ENCODE measurements around the gene TGFBRAP1.
A peak's percentile ranks its signal among the peaks of the same experiment; 100 is the strongest.

Gene TGFBRAP1

DNA sequence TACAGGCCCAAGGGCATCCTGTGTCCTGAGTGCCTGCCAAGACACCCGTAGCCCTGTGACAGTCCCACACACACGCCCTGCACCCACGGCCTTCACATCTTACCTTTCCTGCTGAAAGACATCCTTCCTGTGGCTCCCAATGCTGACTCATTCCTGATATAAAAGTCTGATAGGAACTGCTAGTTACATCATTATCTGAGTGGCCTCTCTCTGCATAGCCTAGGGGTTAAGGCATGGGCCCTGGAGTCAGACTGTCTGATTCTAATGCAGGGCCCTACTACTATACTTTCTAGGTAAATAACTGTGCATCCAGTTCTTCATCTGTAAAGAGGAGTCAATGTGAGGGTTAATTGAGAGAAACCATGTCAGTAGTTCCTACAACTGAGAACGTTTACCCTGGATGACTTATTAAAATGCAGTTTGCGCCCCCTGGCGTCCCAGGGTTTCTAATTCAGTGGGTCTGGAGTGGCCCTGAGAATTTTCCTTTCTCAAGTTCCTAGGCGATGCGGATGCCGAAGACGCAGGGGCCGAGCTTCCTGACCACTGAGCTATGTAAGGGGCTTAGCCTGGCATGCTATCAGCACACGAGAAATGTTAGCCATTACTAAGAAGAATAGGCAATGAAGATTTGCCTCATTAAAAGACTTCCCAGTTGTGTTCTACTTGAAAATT lies 94.0 kb downstream of the TGFBRAP1 start:
- DNase-seq (ENCODE audit: low read depth): peak; percentile 86
- H3K4me3 ChIP-seq (replicated peaks; ENCODE audit: low read depth, low read length): no peak overlapping the region
- TF ChIP-seq, protein P1, sequence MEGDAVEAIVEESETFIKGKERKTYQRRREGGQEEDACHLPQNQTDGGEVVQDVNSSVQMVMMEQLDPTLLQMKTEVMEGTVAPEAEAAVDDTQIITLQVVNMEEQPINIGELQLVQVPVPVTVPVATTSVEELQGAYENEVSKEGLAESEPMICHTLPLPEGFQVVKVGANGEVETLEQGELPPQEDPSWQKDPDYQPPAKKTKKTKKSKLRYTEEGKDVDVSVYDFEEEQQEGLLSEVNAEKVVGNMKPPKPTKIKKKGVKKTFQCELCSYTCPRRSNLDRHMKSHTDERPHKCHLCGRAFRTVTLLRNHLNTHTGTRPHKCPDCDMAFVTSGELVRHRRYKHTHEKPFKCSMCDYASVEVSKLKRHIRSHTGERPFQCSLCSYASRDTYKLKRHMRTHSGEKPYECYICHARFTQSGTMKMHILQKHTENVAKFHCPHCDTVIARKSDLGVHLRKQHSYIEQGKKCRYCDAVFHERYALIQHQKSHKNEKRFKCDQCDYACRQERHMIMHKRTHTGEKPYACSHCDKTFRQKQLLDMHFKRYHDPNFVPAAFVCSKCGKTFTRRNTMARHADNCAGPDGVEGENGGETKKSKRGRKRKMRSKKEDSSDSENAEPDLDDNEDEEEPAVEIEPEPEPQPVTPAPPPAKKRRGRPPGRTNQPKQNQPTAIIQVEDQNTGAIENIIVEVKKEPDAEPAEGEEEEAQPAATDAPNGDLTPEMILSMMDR (IDR thresholded peaks at IDR 0.05; ENCODE audit: low read length, missing control alignments): peak; percentile 76

DNA sequence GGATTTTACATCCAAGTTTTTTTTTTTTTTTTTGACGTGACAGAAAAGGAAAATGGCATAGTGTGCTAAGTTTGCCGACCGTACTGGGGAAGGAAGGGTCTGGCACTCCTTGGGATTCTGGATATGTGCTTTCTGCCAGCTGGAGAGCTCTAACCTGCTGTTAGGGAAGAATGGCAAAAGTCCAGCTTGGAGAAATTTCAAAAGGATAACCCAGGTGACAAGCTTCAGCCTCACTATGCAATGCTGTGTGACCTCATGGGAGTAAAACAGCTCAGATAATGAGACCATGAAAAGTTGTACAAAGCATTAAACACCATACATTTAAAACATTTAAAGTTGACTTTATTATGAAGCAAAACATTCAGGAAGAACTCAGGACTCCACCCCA lies 98.3 kb downstream of the TGFBRAP1 start:
- no peak overlapping the region for H3K4me3 ChIP-seq (replicated peaks; ENCODE audit: low read depth, low read length)
- TF ChIP-seq, protein P1 (IDR thresholded peaks at IDR 0.05; ENCODE audit: low read length, missing control alignments): no peak
- no peak for DNase-seq (ENCODE audit: low read depth)

DNA sequence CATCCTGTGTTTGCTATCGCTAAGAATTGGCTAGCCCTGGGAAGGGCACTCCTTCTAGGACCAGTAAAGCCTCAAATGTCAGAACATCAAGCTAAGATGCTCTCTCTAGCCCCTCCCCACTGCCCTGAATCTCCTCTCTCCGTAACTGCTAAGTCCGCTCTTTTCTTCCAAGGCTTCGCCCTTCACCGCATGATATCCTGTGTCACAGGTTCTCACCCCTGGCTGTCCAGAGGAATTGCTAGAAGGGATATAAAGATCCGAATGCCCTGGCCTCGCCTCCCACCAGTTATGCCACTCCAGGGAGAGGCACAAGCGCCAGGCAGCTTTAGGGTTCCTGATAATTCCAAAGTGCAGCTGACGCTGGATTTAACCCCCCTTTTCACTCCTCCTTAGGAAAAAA lies 105.1 kb downstream of the TGFBRAP1 start:
- H3K4me3 ChIP-seq (replicated peaks; ENCODE audit: low read depth, low read length): no peak overlapping the region
- TF ChIP-seq, protein P1 (IDR thresholded peaks at IDR 0.05; ENCODE audit: low read length, missing control alignments): no peak
- DNase-seq (ENCODE audit: low read depth): no peak

DNA sequence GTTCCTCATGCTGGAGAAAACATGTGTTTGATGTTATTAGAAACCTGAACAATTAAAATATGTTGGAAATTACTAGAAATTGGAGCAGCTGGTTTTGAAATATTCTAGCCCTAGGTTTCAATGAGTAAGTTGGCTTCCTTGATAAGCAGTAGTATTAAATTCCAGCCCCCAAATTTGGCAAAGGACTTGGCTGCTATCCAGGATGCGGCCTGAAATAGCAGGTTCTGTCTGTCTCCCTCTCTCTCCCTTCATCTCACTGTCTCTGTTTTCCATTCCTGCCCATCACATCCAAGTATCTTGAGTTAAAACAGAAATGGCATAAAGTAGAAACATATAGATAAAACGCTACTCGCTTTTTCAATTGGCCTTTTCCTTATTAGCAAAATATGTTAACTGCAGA lies 108.9 kb downstream of the TGFBRAP1 start:
- H3K4me3 ChIP-seq (replicated peaks; ENCODE audit: low read depth, low read length): no peak overlapping the region
- DNase-seq (ENCODE audit: low read depth): no peak
- TF ChIP-seq, protein P1 (IDR thresholded peaks at IDR 0.05; ENCODE audit: low read length, missing control alignments): no peak

GRCh38 chr2:105215586-105216192 lies 113.8 kb downstream of the TGFBRAP1 start:
- no peak overlapping the region for H3K4me3 ChIP-seq (replicated peaks; ENCODE audit: low read depth, low read length)
- TF ChIP-seq, protein P1 (IDR thresholded peaks at IDR 0.05; ENCODE audit: low read length, missing control alignments): no peak
- DNase-seq (ENCODE audit: low read depth): no peak
